Measurements from ENCODE around the gene SELENOV. TPM values are rescaled to one million over a fixed set of nuclear protein-coding genes. Genes with fewer than 3 reads are reported as not detected.

Gene SELENOV
- total RNA-seq, 3 donors from 2014 or later: not detected

DNA sequence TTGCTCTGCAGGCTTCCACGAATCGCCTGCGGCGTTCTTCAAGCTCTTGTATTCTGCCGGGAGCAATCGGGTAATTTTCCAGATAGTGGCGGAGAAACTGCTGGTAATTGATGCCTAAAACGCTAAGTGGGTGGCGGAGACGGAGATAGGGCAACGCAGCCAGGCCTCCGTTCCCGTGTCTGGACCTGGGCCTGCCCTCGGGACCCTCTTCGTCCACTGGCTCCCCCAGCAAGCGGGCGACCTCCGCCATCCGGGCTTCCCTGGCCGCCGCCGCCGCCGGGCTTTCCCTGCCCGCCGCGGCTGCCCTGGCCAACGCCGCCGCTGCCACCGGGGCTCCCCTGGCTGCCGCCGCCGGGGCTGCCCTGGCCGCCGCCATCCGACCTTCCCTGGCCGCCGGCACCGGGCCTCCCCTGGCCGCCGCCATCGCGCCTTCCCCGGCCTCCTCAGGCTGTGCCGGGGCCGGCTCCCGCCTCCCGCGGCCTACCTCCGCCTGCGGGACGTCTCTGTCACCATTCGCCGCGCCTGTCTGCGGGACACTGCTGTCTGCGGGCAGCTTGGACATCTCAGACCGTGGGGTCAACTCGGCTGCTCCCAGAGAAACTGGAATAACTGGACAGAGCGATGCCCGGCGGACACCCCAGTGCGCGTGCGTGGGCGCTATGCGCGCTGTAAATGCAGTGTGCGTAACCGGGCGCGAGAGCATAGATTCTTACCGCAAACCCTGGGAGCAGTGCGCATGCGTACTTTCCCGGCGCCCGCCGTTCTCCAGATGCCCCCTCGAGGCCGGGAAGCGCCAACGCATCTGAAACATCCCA, 24.8 kb downstream of the SELENOV start, which contains the start of gene EID2:
TSS of gene EID2 (minus strand) at position 644 of the 815 bp plus-strand sequence. CDS start at position 562, 82 bp downstream.
- intact Hi-C loops (cut with DNase I; ENCODE audit: low total_unique reads): no loop called here

DNA sequence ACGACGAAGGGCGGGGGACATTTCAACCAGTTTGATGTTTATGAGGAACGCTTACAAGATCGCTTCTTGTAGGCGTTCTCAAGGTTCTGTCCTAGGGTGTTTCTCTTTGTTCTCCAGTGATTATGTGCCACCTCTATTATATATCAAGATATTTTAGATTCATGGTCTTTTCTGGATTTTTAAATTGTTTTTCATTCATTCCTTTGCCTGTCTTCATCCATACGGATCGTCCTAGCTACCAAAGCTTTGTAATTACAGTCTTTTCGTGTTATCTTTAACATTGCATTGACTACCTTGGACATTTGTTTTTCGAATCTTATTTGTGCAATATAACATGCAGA, 25.4 kb downstream of the SELENOV start:
- TF ChIP-seq POLR2AphosphoS5 (IDR thresholded peaks at IDR 0.05) (no peak), POLR2A (IDR thresholded peaks at IDR 0.05) (no peak)
- TF ChIP-seq, protein P1, sequence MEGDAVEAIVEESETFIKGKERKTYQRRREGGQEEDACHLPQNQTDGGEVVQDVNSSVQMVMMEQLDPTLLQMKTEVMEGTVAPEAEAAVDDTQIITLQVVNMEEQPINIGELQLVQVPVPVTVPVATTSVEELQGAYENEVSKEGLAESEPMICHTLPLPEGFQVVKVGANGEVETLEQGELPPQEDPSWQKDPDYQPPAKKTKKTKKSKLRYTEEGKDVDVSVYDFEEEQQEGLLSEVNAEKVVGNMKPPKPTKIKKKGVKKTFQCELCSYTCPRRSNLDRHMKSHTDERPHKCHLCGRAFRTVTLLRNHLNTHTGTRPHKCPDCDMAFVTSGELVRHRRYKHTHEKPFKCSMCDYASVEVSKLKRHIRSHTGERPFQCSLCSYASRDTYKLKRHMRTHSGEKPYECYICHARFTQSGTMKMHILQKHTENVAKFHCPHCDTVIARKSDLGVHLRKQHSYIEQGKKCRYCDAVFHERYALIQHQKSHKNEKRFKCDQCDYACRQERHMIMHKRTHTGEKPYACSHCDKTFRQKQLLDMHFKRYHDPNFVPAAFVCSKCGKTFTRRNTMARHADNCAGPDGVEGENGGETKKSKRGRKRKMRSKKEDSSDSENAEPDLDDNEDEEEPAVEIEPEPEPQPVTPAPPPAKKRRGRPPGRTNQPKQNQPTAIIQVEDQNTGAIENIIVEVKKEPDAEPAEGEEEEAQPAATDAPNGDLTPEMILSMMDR (IDR thresholded peaks at IDR 0.05): no peak
- Histone ChIP-seq H3K36me3 (no peaks in the 10 kb centered on the region), H3K27ac (peak overlapping the region in 1 of 2 donors; percentile 93), H3K27me3 (no peaks in the 10 kb centered on the region), H3K9me3 (no peaks in the 10 kb centered on the region), H3K4me3 (peak overlapping the region; percentile 66 to 83 (median 74)), H3K4me1 (peaks cover 0 to 10% of the 10 kb centered on the region in 2 donors)
- no peak for DNase-seq (ENCODE audit: low spot score in 2 of 2)
- intact Hi-C loops (cut with DNase I; ENCODE audit: low total_unique reads): no loop called here

More for the DNA sequence above, 24.8 kb downstream of the SELENOV start, which contains the start of gene EID2:
- Histone ChIP-seq H3K27me3 (no peaks in the 10 kb centered on the region), H3K27ac (peak within 1 kb of the TSS; percentile 93 to 94), H3K4me3 (peak within 1 kb of the TSS; percentile 66 to 83 (median 74)), H3K9me3 (no peaks in the 10 kb centered on the region), H3K36me3 (no peaks in the 10 kb centered on the region), H3K4me1 (peaks cover 0 to 10% of the 10 kb centered on the region in 2 donors)
- peak; percentile 91 to 97 for DNase-seq (ENCODE audit: low spot score in 2 of 2)
- TF ChIP-seq POLR2AphosphoS5 (IDR thresholded peaks at IDR 0.05) (peak; percentile 70 to 90 (median 87)), POLR2A (IDR thresholded peaks at IDR 0.05) (peak; percentile 58)
- TF ChIP-seq, protein P1 (IDR thresholded peaks at IDR 0.05): peak; percentile 67 to 89 (median 77)

DNA sequence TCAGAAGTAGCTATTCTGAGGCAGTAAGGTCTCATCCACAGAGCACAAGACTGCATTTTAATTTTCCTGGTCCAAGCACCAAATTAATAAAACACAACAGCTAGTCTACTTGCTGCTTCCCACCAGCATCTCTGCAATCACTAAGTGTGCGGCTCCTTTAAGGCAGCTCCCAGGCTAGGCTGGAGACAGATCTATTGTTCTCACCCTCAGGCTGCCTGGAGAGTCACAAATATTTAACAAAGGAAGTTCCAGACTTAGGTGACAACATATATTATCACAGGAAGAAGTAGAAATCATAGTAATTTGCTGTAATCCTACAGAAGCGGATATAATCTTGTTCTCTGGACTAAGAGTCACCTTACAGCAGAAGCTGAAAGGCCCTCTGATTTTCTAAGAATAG, 27.3 kb downstream of the SELENOV start:
- Histone ChIP-seq H3K27ac (no peak overlapping the region), H3K27me3 (no peaks in the 10 kb centered on the region), H3K9me3 (no peaks in the 10 kb centered on the region), H3K4me1 (peaks cover 0 to 10% of the 10 kb centered on the region in 2 donors), H3K36me3 (no peaks in the 10 kb centered on the region), H3K4me3 (no peak overlapping the region)
- DNase-seq (ENCODE audit: low spot score in 2 of 2): no peak
- no peak for TF ChIP-seq POLR2A (IDR thresholded peaks at IDR 0.05)
- TF ChIP-seq, protein P1 (IDR thresholded peaks at IDR 0.05): no peak
- TF ChIP-seq POLR2AphosphoS5 (IDR thresholded peaks at IDR 0.05): no peak
- intact Hi-C loops (cut with DNase I; ENCODE audit: low total_unique reads): no loop called here

DNA sequence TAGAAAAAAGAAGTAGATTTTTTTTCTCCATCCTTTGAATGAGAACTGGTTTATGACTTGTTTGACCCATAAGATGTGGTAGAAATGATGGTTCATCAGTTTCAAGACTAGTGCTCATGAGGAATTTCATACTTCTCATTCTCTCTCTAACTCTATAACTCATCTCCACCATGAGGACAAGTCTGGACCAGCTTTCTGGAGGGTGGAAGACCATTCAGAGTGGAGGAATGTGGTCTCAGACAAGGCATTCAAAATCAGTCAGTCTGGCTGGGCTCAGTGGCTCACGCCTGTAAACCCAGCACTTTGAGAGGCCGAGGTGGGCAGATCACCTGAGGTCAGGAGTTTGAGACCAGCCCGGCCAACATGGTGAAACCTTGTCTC, 28.5 kb downstream of the SELENOV start:
- intact Hi-C loops (cut with DNase I; ENCODE audit: low total_unique reads): no loop called here
- TF ChIP-seq POLR2AphosphoS5 (IDR thresholded peaks at IDR 0.05) (no peak), POLR2A (IDR thresholded peaks at IDR 0.05) (no peak)
- TF ChIP-seq, protein P1 (IDR thresholded peaks at IDR 0.05): no peak
- DNase-seq (ENCODE audit: low spot score in 2 of 2): no peak
- H3K27me3 ChIP-seq: no peaks in the 10 kb centered on the region
- H3K4me1 ChIP-seq: peaks cover 0 to 7% of the 10 kb centered on the region in 2 donors
- H3K27ac ChIP-seq: no peak overlapping the region
- no peaks in the 10 kb centered on the region for H3K9me3 ChIP-seq
- no peaks in the 10 kb centered on the region for H3K36me3 ChIP-seq
- no peak overlapping the region for H3K4me3 ChIP-seq

DNA sequence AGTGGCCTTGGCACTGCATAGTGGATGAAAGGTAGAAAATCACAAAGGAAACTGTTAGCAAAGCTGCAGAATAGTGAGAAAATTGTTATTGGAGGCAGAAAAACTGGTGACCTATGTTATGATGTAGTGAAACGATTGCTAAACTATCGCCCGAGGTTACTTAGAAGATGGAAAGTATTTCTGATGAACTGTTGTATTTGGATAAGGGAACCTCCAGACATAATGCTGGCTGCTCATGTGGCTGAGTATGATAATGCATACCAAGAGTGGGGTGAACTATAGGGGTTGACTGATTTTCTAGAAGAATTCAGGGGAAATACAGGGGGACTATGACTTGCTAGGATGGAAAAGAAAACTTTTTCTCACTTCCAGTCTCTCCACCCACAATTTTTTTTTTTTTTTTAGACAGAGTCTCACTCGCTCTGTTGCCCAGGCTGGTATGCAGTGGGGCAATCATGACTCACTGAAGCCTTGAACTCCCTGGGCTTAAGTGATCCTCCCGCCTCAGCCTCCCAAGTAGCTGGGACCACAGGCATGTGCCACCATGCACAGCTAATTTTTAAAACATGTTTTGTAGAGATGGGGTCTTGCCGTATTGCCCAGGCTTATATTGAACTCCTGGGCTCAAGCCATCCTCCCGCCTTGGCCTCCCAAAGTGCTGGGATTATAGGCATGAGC, 29.4 kb downstream of the SELENOV start:
- Histone ChIP-seq H3K4me3 (no peak overlapping the region), H3K4me1 (no peaks in the 10 kb centered on the region), H3K27ac (no peak overlapping the region), H3K36me3 (no peaks in the 10 kb centered on the region), H3K27me3 (no peaks in the 10 kb centered on the region), H3K9me3 (no peaks in the 10 kb centered on the region)
- intact Hi-C loops (cut with DNase I; ENCODE audit: low total_unique reads): no loop called here
- TF ChIP-seq, protein P1 (IDR thresholded peaks at IDR 0.05): no peak
- TF ChIP-seq POLR2AphosphoS5 (IDR thresholded peaks at IDR 0.05): no peak
- TF ChIP-seq POLR2A (IDR thresholded peaks at IDR 0.05): no peak
- no peak for DNase-seq (ENCODE audit: low spot score in 2 of 2)

All from breast epithelium (tissue), 4 donors.